B cell (primary cell): ENCODE data around the gene DPY19L1. TPM values are rescaled to one million over a fixed set of nuclear protein-coding genes. Genes with fewer than 3 reads are reported as not detected.
"Not testable (repeated sequence)": the region's sequence is repeated elsewhere in the genome, so short reads cannot be mapped to it uniquely, and the experiment has no call there.

Experiments
- ATAC-seq: fragments of 200-7000 bp; cut with Tn5 transposase; one replicate; pipeline ENCODE4 v1.10.0; 2021; ENCODE audit warnings: low read depth, mild to moderate bottlenecking, moderate number of reproducible peaks, moderate library complexity
- CTCF ChIA-PET: fragments of 350-600 bp; sonication (Branson Sonifier 250); formaldehyde crosslinking; loops from one replicate; lab custom pipeline; 2021; ENCODE audit warnings: antibody characterized with exemption, inconsistent platforms; lab: Charles Lee
- POLR2A ChIA-PET: fragments of 350-600 bp; sonication (Branson Sonifier 250); formaldehyde crosslinking; loops from one replicate; lab custom pipeline; 2021; ENCODE audit warnings: antibody characterized with exemption; lab: Charles Lee
- DNase-seq: peaks from one replicate; pipeline ENCODE4 v3.0.0; 2013
- H2AFZ ChIP-seq: 2 replicates; pipeline ENCODE4 v1.6.1; 2012; ENCODE audit warnings: mild to moderate bottlenecking, low read depth, low read length; ENCODE audit not compliant: insufficient read depth, poor library complexity, severe bottlenecking
- H3K27ac ChIP-seq, 2 donors: 1 replicate in 1 of 2; 2 replicates in 1 of 2; pipeline ENCODE4 v1.5.1; 2012 to 2013; ENCODE audit warnings: low read length in 2 of 2, mild to moderate bottlenecking in 2 of 2, moderate library complexity in 1 of 2
- H3K27me3 ChIP-seq, 4 experiments: fragments of 200-600 bp in 1 of 4; sonication (generic) in 1 of 4; replicated peaks in 1 of 4; 1 replicate in 2 of 4; 2 replicates in 2 of 4; pipeline versions ENCODE4 v1.6.1 to v1.7.0; 2013 to 2016; ENCODE audit warnings: low read length in 3 of 4, mild to moderate bottlenecking in 2 of 4, mixed read lengths in 1 of 4, moderate library complexity in 1 of 4; ENCODE audit not compliant: insufficient read depth in 4 of 4, control insufficient read depth in 3 of 4; ENCODE audit errors: control extremely low read depth in 1 of 4
- H3K36me3 ChIP-seq, 2 experiments: replicated peaks in 1 of 2; 1 replicate in 1 of 2; 2 replicates in 1 of 2; pipeline versions ENCODE4 v1.6.1 to v1.7.1; 2013; ENCODE audit warnings: low read length in 1 of 2; ENCODE audit not compliant: insufficient read depth in 2 of 2, control insufficient read depth in 1 of 2; ENCODE audit errors: control extremely low read depth in 1 of 2, extremely low read depth in 1 of 2
- H3K4me1 ChIP-seq, 2 donors: fragments of 200-600 bp in 1 of 2; sonication (generic) in 1 of 2; 1 replicate in 1 of 2; 2 replicates in 1 of 2; pipeline versions ENCODE4 v1.5.1 to v1.6.1; 2013 to 2017; ENCODE audit warnings: low read length in 2 of 2; ENCODE audit not compliant: control insufficient read depth in 2 of 2, insufficient read depth in 2 of 2
- H3K4me2 ChIP-seq: replicated peaks from 2 replicates; pipeline ENCODE3; 2012; ENCODE audit warnings: mild to moderate bottlenecking, low read depth, low read length; ENCODE audit not compliant: poor library complexity, severe bottlenecking
- H3K4me3 ChIP-seq, 5 experiments: fragments of 200-600 bp in 1 of 5; sonication (generic) in 1 of 5; 1 replicate in 3 of 5; 2 replicates in 2 of 5; pipeline versions ENCODE4 v1.5.1 to v1.7.0; 2011 to 2016; ENCODE audit warnings: low read length in 4 of 5, mild to moderate bottlenecking in 4 of 5, low read depth in 2 of 5, control low read depth in 1 of 5, moderate library complexity in 1 of 5; ENCODE audit not compliant: insufficient read depth in 1 of 5; ENCODE audit errors: control extremely low read depth in 1 of 5, extremely low read depth in 1 of 5
- H3K79me2 ChIP-seq: fragments of 200-600 bp; sonication (generic); one replicate; pipeline ENCODE4 v1.6.0; 2016; ENCODE audit warnings: low read length; ENCODE audit not compliant: control insufficient read depth, insufficient read depth
- H3K9ac ChIP-seq: fragments of 200-600 bp; sonication (generic); 2 replicates; pipeline ENCODE4 v1.6.1; 2017; ENCODE audit warnings: mild to moderate bottlenecking, low read length, moderate library complexity
- H3K9me3 ChIP-seq, 3 donors: one replicate each; pipeline versions ENCODE4 v1.6.1 to v1.7.1; 2013; ENCODE audit warnings: low read length in 2 of 3; ENCODE audit not compliant: control insufficient read depth in 2 of 3, insufficient read depth in 1 of 3; ENCODE audit errors: control extremely low read depth in 1 of 3
- H4K20me1 ChIP-seq: 2 replicates; pipeline ENCODE4 v1.6.0; 2012; ENCODE audit warnings: mild to moderate bottlenecking, low read length; ENCODE audit not compliant: insufficient read depth, control insufficient read depth, poor library complexity, severe bottlenecking
- H3K27ac Mint-ChIP-seq: one replicate; pipeline ENCODE4 v1.8.0; 2021; ENCODE audit warnings: mixed read lengths
- H3K27me3 Mint-ChIP-seq: one replicate; pipeline ENCODE4 v1.8.0; 2021; ENCODE audit warnings: mixed read lengths
- H3K4me1 Mint-ChIP-seq: one replicate; pipeline ENCODE4 v1.8.0; 2021; ENCODE audit warnings: mixed read lengths
- H3K4me3 Mint-ChIP-seq: one replicate; pipeline ENCODE4 v1.8.0; 2021; ENCODE audit warnings: mixed read lengths
- H3K9me3 Mint-ChIP-seq: one replicate; pipeline ENCODE4 v1.8.0; 2022; ENCODE audit warnings: mixed read lengths; ENCODE audit not compliant: insufficient read depth
- WGBS: methylation state at CpG from one replicate; pipeline ENCODE4 v1.1.5; 2013; ENCODE audit warnings: missing lambda C conversion rate; ENCODE audit not compliant: insufficient coverage; 5-methylcytosine and 5-hydroxymethylcytosine counted together
- intact Hi-C: fragments of 100-400 bp; cut with micrococcal nuclease; formaldehyde crosslinking; loops from one replicate; pipeline ENCODE4 v1.10.0; 2022
- polyA plus RNA-seq: library from polyadenylated mRNA; depleted of rRNA; stranded (reverse); fragments of >200 nt; gene quantifications from 2 replicates; pipeline ENCODE4 v1.2.3, GENCODE V29; 2012
- total RNA-seq, 2 donors: library from RNA; stranded (reverse); fragments of 120-200 nt in 1 of 2; gene quantifications; 1 replicate in 1 of 2; 2 replicates in 1 of 2; pipeline versions ENCODE4 v1.2.3 to v1.2.4, GENCODE V29; 2013 to 2022

DPY19L1 gene
- total and polyA plus RNA-seq, 2 donors (not counting 1 experiment from before 2014, with no cell fraction given), result 2.0 to 13.0 TPM

GRCh38 chr7:35058571-35058970, 21.3 kb upstream of the DPY19L1 start:
- intact Hi-C loops, ATAC-seq: not testable (repeated sequence)
- H3K27me3 Mint-ChIP-seq, result peaks cover 11% of the 10 kb centered on the region

DNA sequence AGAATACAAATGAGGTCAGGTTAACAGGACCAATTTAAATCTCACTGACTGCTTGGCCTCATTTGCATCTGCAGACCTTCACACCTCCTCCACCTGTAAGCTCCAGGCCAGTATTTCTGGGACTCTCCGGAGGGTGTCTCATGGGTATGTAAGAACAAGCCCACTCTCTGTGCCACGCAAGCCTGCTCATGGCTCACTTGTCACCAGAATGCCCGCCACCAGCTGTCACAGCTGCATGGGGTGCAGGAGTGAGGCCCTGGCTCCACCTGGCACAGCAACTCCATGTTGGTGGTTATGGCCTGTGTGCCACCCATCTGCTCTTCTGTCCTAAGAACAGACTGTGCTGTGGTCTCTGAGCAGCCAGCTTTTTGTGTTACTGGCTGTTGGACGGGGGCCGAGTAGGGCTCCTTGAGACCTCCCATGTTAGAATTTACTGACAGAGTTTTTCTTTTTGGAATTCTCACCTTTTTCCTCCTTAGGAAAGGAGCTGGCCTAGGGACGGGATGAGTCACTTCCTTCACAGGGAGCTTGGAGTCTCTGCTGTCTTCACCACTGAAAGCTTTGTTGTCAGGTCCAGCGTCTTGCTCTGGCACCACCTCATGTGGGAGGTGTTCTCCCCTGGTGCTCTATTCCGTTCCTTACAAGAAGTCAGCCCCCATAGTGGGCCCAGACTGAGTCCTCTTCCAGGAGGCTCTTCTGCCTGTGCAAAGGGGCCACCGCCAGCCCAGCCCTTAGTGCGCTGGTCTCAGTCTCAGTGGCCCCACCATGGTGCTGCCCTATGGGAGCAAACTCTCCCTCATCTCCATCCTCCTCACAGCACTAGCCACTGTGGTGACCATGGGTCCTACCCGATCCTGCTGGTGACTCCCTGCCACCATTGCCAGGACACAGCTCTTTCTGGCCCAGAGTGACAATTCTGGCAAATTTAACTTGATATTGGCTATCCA, 20.5 kb upstream of the DPY19L1 start:
- H3K9me3 ChIP-seq, H3K4me1 Mint-ChIP-seq, H3K27ac Mint-ChIP-seq, H3K4me3 ChIP-seq, POLR2A ChIA-PET, H3K4me1 ChIP-seq, ATAC-seq, H3K9me3 Mint-ChIP-seq, H3K27me3 ChIP-seq, CTCF ChIA-PET, H2AFZ ChIP-seq, H3K27ac ChIP-seq, H3K4me2 ChIP-seq, DNase-seq, H3K79me2 ChIP-seq, H3K36me3 ChIP-seq, intact Hi-C loops, H3K4me3 Mint-ChIP-seq, H3K9ac ChIP-seq, H4K20me1 ChIP-seq: not testable (repeated sequence)
- WGBS, result 92% methylated on average over 5 of the region's 11 CpGs
- H3K27me3 Mint-ChIP-seq, result peaks cover 15% of the 10 kb centered on the region

More at GRCh38 chr7:35058571-35058970, 21.3 kb upstream of the DPY19L1 start:
- H3K9ac ChIP-seq, H3K4me3 Mint-ChIP-seq, H4K20me1 ChIP-seq, H3K4me1 ChIP-seq, H3K27me3 ChIP-seq, DNase-seq, H3K36me3 ChIP-seq, H3K4me3 ChIP-seq, H3K27ac Mint-ChIP-seq, H3K4me2 ChIP-seq, H3K9me3 Mint-ChIP-seq, CTCF ChIA-PET, H3K9me3 ChIP-seq, POLR2A ChIA-PET, H3K27ac ChIP-seq, H3K79me2 ChIP-seq, H3K4me1 Mint-ChIP-seq, H2AFZ ChIP-seq: not testable (repeated sequence)
- WGBS, result 89% methylated on average over 3 of the region's 3 CpGs
